BJ (cell line): ENCODE measurements around the gene SEL1L. TPM values are rescaled to one million over a fixed set of nuclear protein-coding genes. Genes with fewer than 3 reads are reported as not detected.

Experiments
- CTCF ChIA-PET: fragments of 350-600 bp; formaldehyde crosslinking; extraction: SDS; loops from one replicate; lab custom pipeline; 2021; ENCODE audit warnings: antibody characterized with exemption, inconsistent platforms; lab: Yijun Ruan, JAX
- POLR2A ChIA-PET: fragments of 300-600 bp; sonication (Branson Sonifier 250); formaldehyde crosslinking; extraction: SDS; loops from one replicate; lab custom pipeline; 2021; ENCODE audit warnings: antibody characterized with exemption; lab: Charles Lee
- DNase-seq: peaks from one replicate; pipeline ENCODE4 v3.0.0-alpha.2; 2011; ENCODE audit warnings: low read depth
- H3K27me3 ChIP-seq: 2 replicates; pipeline ENCODE4 v1.6.0; 2011; ENCODE audit warnings: low read length; ENCODE audit not compliant: control insufficient read depth, insufficient read depth
- H3K36me3 ChIP-seq: 2 replicates; pipeline ENCODE4 v1.5.1; 2011; ENCODE audit warnings: low read length; ENCODE audit not compliant: control insufficient read depth, insufficient read depth
- H3K4me3 ChIP-seq: 2 replicates; pipeline ENCODE4 v1.5.1; 2011; ENCODE audit warnings: low read depth, mild to moderate bottlenecking, control low read depth, low read length
- polyA plus RNA-seq: library from polyadenylated mRNA; depleted of rRNA; stranded (reverse); fragments of >200 nt; gene quantifications from 2 replicates; pipeline ENCODE4 v1.2.3, GENCODE V29; 2011
- TF ChIP-seq, protein P1 (sequence below): IDR thresholded peaks from 2 replicates; pipeline ENCODE4 v1.5.1; 2011; ENCODE audit warnings: low read depth, mild to moderate bottlenecking, control low read depth, inconsistent platforms, low read length, moderate library complexity; ENCODE audit not compliant: insufficient read depth

SEL1L gene
- polyA plus RNA-seq, 1 experiment: 21.7 TPM

DNA sequence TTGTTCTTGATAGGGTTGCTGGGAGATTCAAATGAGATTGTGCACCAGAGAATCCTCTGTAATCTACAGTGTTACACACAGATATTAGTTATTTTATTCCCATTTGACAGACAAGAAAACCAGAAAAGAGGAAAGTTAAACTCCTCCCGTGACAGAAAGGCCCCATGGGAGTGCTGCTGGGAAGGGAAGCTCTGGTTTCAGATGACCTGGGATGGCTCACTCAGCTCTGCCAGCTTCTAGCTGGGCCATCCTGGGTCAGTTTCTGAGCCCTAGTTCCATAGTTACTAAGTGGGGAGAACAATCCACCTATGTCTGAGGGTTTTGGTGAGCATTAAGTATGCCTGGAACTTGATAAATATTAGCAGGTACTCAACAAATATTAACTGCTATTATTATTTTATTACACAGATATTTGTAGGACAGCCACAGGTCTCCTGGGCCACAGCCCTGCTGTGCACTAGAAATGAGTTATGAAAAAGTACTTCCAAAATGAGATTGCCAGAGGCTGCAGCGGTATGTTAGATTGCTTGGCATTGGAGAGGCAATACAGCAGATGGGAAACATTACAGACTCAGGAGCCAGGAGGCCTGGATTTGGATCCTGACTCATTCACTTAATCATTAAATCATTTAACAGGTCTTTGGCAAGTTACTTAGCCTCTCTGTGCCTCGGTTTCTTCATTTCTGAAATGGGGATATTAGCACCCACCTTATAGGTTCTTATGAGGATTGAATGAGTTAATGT is 86.5 kb downstream of the SEL1L start:
- TF ChIP-seq, protein P1, sequence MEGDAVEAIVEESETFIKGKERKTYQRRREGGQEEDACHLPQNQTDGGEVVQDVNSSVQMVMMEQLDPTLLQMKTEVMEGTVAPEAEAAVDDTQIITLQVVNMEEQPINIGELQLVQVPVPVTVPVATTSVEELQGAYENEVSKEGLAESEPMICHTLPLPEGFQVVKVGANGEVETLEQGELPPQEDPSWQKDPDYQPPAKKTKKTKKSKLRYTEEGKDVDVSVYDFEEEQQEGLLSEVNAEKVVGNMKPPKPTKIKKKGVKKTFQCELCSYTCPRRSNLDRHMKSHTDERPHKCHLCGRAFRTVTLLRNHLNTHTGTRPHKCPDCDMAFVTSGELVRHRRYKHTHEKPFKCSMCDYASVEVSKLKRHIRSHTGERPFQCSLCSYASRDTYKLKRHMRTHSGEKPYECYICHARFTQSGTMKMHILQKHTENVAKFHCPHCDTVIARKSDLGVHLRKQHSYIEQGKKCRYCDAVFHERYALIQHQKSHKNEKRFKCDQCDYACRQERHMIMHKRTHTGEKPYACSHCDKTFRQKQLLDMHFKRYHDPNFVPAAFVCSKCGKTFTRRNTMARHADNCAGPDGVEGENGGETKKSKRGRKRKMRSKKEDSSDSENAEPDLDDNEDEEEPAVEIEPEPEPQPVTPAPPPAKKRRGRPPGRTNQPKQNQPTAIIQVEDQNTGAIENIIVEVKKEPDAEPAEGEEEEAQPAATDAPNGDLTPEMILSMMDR: no peak
- Histone ChIP-seq H3K4me3 (no peak overlapping the region), H3K36me3 (no peaks in the 10 kb centered on the region), H3K27me3 (peaks cover 8% of the 10 kb centered on the region)
- ChIA-PET POLR2A (no interaction called here), CTCF (interaction anchor here (1.3 kb wide), 1 partner anchor 11 kb away, joined by 3 read pairs; no protein-coding TSS in a partner anchor)
- DNase-seq: no peak

DNA sequence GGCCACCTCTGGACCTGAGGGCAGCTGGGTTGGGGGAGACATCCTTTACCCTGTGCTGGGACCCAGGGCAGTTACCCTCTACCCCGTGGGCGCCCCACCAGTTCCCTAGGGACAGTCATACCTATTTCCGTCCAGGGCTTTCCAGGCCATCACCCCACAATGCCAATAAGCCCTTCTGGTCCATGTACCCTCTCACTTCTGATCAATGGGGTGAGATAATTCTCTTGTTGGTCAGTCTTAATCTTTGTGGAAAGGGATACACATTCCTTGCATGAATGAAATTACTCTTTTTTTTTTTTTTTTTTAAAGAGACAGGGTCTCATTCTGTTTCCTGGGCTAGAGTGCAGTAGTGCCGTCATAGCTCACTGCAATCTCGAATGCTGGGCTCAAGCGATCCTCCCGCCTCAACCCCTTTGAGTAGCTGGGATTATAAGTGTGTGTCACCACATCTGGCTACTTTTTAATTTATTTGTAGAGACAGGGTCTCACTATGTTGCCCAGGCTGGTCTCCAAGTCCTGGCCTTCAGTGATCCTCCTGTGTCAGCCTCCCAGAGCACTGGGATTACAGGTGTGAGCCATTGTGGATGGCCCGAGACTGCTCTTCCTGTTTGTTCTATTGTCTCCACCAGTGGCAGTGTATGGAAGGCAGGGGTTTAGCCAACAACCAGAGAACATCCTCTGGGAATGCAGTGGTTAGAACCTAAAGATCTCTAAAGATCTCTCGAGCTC is 87.2 kb downstream of the SEL1L start:
- Histone ChIP-seq H3K27me3 (peaks cover 8% of the 10 kb centered on the region), H3K4me3 (no peak overlapping the region), H3K36me3 (no peaks in the 10 kb centered on the region)
- ChIA-PET POLR2A (no interaction called here), CTCF (interaction anchor here (0.6 to 2.6 kb wide), 6 partner anchors 10 to 180 kb away, joined by 3 to 18 read pairs (median 3); no protein-coding TSS in a partner anchor)
- TF ChIP-seq, protein P1: no peak
- no peak for DNase-seq

DNA sequence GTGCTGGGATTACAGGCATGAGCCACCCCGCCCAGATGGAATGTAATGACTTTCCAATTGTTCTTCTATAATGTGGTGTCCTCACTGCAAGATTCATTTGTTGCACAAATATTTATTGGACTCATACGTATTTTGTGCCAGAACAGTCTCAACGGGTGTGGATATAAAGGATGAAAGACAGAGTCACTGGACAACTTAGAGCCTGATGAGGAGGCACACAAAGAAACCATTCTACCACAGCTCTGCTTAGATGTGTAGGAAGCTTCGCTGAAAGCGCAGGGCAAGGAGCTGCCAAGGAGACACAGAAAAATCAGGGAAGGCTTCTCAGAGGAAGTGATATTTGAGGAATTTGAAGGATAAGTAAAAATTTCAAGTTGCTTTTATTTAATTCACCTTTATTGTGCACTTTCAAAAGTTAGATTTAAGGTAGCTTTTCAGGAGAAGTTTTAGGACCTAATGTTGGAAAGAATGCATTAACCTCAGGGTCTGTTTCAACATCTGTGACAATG is 92.0 kb downstream of the SEL1L start:
- no peak for DNase-seq
- Histone ChIP-seq H3K4me3 (no peak overlapping the region), H3K36me3 (no peaks in the 10 kb centered on the region), H3K27me3 (peaks cover 8% of the 10 kb centered on the region)
- TF ChIP-seq, protein P1: no peak
- ChIA-PET POLR2A (no interaction called here), CTCF (interaction anchor here (1.1 to 1.2 kb wide), 2 partner anchors 11 to 155 kb away, joined by 3 to 4 read pairs; no protein-coding TSS in a partner anchor)

DNA sequence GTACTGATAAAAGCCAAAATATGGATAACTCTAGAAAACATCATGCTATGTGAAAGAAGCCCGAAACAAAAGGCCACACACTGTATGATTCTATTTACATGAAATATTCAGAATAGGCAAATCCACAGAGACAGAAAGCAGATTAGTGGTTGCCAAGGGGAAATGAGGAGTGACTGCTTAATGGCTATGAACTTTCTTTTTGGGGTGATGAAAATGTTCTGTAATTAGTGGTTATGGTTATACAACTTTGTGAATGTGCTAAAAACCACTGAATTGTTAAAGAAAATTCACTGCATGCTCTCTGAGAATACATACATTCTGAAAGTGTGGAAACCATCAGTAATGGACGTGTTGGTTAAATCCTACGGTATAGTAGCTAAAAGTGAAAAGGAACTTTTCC is 93.6 kb downstream of the SEL1L start:
- POLR2A ChIA-PET: no interaction called here
- Histone ChIP-seq H3K4me3 (no peak overlapping the region), H3K36me3 (no peaks in the 10 kb centered on the region), H3K27me3 (peaks cover 18% of the 10 kb centered on the region)
- DNase-seq: no peak
- CTCF ChIA-PET: interaction anchor here (1.0 to 2.0 kb wide), 4 partner anchors 10 to 170 kb away, joined by 3 to 7 read pairs (median 4); no protein-coding TSS in a partner anchor
- TF ChIP-seq, protein P1: no peak

DNA sequence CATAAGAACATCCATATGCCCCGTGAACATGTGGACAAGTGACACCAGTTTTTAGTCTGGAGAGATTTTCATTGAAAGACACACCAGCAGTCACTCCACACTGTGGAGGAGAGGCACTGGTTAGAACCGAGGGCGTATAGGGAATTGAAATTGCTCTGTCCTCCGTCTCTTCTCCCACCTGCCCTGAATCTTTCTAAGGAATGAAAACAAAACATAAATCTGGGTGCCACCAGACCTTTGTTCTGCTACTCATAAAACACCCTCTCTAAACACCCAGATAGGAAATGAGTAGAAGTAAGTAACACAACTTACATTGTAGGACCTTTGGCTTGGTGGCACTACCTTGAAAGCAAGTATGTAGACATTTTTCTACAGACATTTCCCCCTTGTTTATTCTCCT is 96.4 kb downstream of the SEL1L start:
- Histone ChIP-seq H3K4me3 (no peak overlapping the region), H3K27me3 (peaks cover 32% of the 10 kb centered on the region), H3K36me3 (no peaks in the 10 kb centered on the region)
- TF ChIP-seq, protein P1: no peak
- ChIA-PET CTCF (no interaction called here), POLR2A (no interaction called here)
- DNase-seq: no peak
